GM12874 (cell line): Measurements from ENCODE around the gene L3MBTL2.

ENCODE experiments used
- CTCF ChIP-seq: IDR thresholded peaks from 2 replicates; pipeline ENCODE4 v1.5.1; 2011; ENCODE audit warnings: low read depth, mild to moderate bottlenecking, control low read depth, low read length, moderate library complexity; ENCODE audit not compliant: insufficient read depth

The L3MBTL2 gene

DNA sequence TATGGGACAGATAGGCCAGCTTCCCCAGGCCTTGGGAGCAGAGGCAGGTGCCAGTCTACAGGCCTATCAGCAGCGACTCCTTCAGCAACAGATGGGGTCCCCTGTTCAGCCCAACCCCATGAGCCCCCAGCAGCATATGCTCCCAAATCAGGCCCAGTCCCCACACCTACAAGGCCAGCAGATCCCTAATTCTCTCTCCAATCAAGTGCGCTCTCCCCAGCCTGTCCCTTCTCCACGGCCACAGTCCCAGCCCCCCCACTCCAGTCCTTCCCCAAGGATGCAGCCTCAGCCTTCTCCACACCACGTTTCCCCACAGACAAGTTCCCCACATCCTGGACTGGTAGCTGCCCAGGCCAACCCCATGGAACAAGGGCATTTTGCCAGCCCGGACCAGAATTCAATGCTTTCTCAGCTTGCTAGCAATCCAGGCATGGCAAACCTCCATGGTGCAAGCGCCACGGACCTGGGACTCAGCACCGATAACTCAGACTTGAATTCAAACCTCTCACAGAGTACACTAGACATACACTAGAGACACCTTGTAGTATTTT, 26.6 kb upstream of the L3MBTL2 start:
- no peak for TF ChIP-seq CTCF

DNA sequence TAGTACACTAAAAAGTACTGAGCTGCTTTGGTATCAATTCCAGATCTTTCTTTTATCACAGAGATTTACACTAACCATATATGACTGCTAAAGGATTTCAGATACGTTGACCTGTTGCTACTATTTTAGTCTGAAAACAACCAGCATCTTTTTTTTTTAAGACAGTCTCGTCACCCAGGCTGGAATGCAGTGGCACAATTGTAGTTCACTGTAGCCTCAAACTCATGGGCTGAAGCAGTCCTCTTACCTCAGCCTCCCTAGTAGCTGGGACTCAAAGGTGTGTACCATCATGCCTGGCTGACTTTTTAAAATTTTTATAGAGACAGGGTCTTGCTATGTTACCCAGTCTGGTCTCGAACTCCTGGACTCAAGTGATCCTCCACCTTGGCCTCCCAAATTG, 24.2 kb upstream of the L3MBTL2 start:
- no peak for TF ChIP-seq CTCF

- no peak for TF ChIP-seq CTCF
Observed at GRCh38 chr22:41181349-41182241, 23.5 kb upstream of the L3MBTL2 start.

GRCh38 chr22:41184679-41185078, 20.4 kb upstream of the L3MBTL2 start:
- TF ChIP-seq CTCF, result no peak

GRCh38 chr22:41191467-41191866, 13.6 kb upstream of the L3MBTL2 start:
- no peak for TF ChIP-seq CTCF

- TF ChIP-seq CTCF, result no peak
Observed at GRCh38 chr22:41193829-41194228, 11.3 kb upstream of the L3MBTL2 start.

GRCh38 chr22:41197038-41197972, 7.8 kb upstream of the L3MBTL2 start:
- 0 out of 2 replicates have a peak, but pooled peaks have one; percentile 1 for TF ChIP-seq CTCF
